ENCODE measurements around the gene MAP3K21. TPM values are rescaled to one million over a fixed set of nuclear protein-coding genes. Genes with fewer than 3 reads are reported as not detected.

MAP3K21 gene
- total RNA-seq, 2 experiments from 2014 or later, result 1.9 to 2.2 TPM

GRCh38 chr1:233300326-233300725 is 27.2 kb upstream of the MAP3K21 start:
- H3K36me3 Mint-ChIP-seq, result no peaks in the 10 kb centered on the region
- no peaks in the 10 kb centered on the region for H3K9me3 Mint-ChIP-seq (ENCODE audit: low read depth)
- peaks cover 3% of the 10 kb centered on the region for H3K27me3 Mint-ChIP-seq
- CTCF ChIA-PET, result no interaction called here
- peaks cover 5% of the 10 kb centered on the region for H3K4me1 Mint-ChIP-seq
- H3K27ac Mint-ChIP-seq, result no peak overlapping the region
- DNase-seq (no peak), ATAC-seq (no peak)
- H3K4me3 Mint-ChIP-seq, result no peak overlapping the region

GRCh38 chr1:233304489-233305102 is 22.9 kb upstream of the MAP3K21 start:
- Mint-ChIP-seq H3K9me3 (ENCODE audit: low read depth) (no peaks in the 10 kb centered on the region), H3K4me1 (peaks cover 2% of the 10 kb centered on the region), H3K4me3 (no peak overlapping the region), H3K27ac (no peak overlapping the region), H3K36me3 (no peaks in the 10 kb centered on the region), H3K27me3 (peaks cover 15% of the 10 kb centered on the region)
- no peak for DNase-seq
- no peak for ATAC-seq
- CTCF ChIA-PET, result interaction anchor here (0.6 to 3.0 kb wide), 13 partner anchors 8 to 809 kb away, joined by 3 to 17 read pairs (median 3); partner anchors contain the start of genes MAP3K21 and PCNX2

- CTCF ChIA-PET, result no interaction called here
- no peak for DNase-seq
- H3K36me3 Mint-ChIP-seq, result no peaks in the 10 kb centered on the region
- H3K27ac Mint-ChIP-seq, result no peak overlapping the region
- H3K9me3 Mint-ChIP-seq (ENCODE audit: low read depth), result no peaks in the 10 kb centered on the region
- H3K4me1 Mint-ChIP-seq, result no peaks in the 10 kb centered on the region
- H3K4me3 Mint-ChIP-seq, result no peak overlapping the region
- no peak for ATAC-seq
- peaks cover 28% of the 10 kb centered on the region for H3K27me3 Mint-ChIP-seq
Observed at GRCh38 chr1:233313434-233314155, 13.9 kb upstream of the MAP3K21 start.

GRCh38 chr1:233315718-233316301 is 11.7 kb upstream of the MAP3K21 start:
- no peak for DNase-seq
- Mint-ChIP-seq H3K27me3 (peaks cover 42% of the 10 kb centered on the region), H3K27ac (no peak overlapping the region), H3K4me1 (no peaks in the 10 kb centered on the region), H3K36me3 (no peaks in the 10 kb centered on the region), H3K9me3 (ENCODE audit: low read depth) (no peaks in the 10 kb centered on the region), H3K4me3 (no peak overlapping the region)
- CTCF ChIA-PET, result interaction anchor here (2.8 kb wide), 1 partner anchor 10 kb away, joined by 17 read pairs; no protein-coding TSS in a partner anchor
- no peak for ATAC-seq

GRCh38 chr1:233316473-233316872 is 11.1 kb upstream of the MAP3K21 start:
- DNase-seq, result no peak
- no peak for ATAC-seq
- no peaks in the 10 kb centered on the region for H3K4me1 Mint-ChIP-seq
- H3K9me3 Mint-ChIP-seq (ENCODE audit: low read depth), result no peaks in the 10 kb centered on the region
- H3K27me3 Mint-ChIP-seq, result peaks cover 42% of the 10 kb centered on the region
- no peak overlapping the region for H3K27ac Mint-ChIP-seq
- CTCF ChIA-PET, result interaction anchor here (2.8 kb wide), 1 partner anchor 11 kb away, joined by 17 read pairs; no protein-coding TSS in a partner anchor
- H3K4me3 Mint-ChIP-seq, result no peak overlapping the region
- no peaks in the 10 kb centered on the region for H3K36me3 Mint-ChIP-seq

- CTCF ChIA-PET, result interaction anchor here (0.9 kb wide), 1 partner anchor 14 kb away, joined by 5 read pairs; no protein-coding TSS in a partner anchor
- Mint-ChIP-seq H3K9me3 (ENCODE audit: low read depth) (no peaks in the 10 kb centered on the region), H3K36me3 (no peaks in the 10 kb centered on the region), H3K27me3 (peaks cover 43% of the 10 kb centered on the region), H3K27ac (no peak overlapping the region), H3K4me3 (no peak overlapping the region), H3K4me1 (no peaks in the 10 kb centered on the region)
- no peak for DNase-seq
- ATAC-seq, result no peak
Observed at GRCh38 chr1:233319272-233319671, 8.3 kb upstream of the MAP3K21 start.

GRCh38 chr1:233320023-233320422 is 7.5 kb upstream of the MAP3K21 start:
- H3K36me3 Mint-ChIP-seq, result no peaks in the 10 kb centered on the region
- no peaks in the 10 kb centered on the region for H3K4me1 Mint-ChIP-seq
- DNase-seq (no peak), ATAC-seq (no peak)
- H3K9me3 Mint-ChIP-seq (ENCODE audit: low read depth), result no peaks in the 10 kb centered on the region
- no peak overlapping the region for H3K27ac Mint-ChIP-seq
- CTCF ChIA-PET, result no interaction called here
- peaks cover 39% of the 10 kb centered on the region for H3K27me3 Mint-ChIP-seq
- H3K4me3 Mint-ChIP-seq, result no peak overlapping the region

- DNase-seq (no peak), ATAC-seq (no peak)
- H3K36me3 Mint-ChIP-seq, result no peaks in the 10 kb centered on the region
- H3K4me1 Mint-ChIP-seq, result peaks cover 1% of the 10 kb centered on the region
- no peak overlapping the region for H3K4me3 Mint-ChIP-seq
- CTCF ChIA-PET, result interaction anchor here (0.6 to 1.1 kb wide), 2 partner anchors 19 to 35 kb away, joined by 3 read pairs; no protein-coding TSS in a partner anchor
- peaks cover 28% of the 10 kb centered on the region for H3K27me3 Mint-ChIP-seq
- H3K9me3 Mint-ChIP-seq (ENCODE audit: low read depth), result no peaks in the 10 kb centered on the region
- H3K27ac Mint-ChIP-seq, result no peak overlapping the region
Observed at GRCh38 chr1:233323718-233324117, 3.8 kb upstream of the MAP3K21 start.

GRCh38 chr1:233326319-233326718 is 1.2 kb upstream of the MAP3K21 start:
- H3K9me3 Mint-ChIP-seq (ENCODE audit: low read depth), result no peaks in the 10 kb centered on the region
- DNase-seq (no peak), ATAC-seq (no peak)
- peaks cover 8% of the 10 kb centered on the region for H3K4me1 Mint-ChIP-seq
- H3K27me3 Mint-ChIP-seq, result peaks cover 24% of the 10 kb centered on the region
- H3K27ac Mint-ChIP-seq, result no peak overlapping the region
- no peaks in the 10 kb centered on the region for H3K36me3 Mint-ChIP-seq
- CTCF ChIA-PET, result no interaction called here
- no peak overlapping the region for H3K4me3 Mint-ChIP-seq

- peaks cover 24% of the 10 kb centered on the region for H3K27me3 Mint-ChIP-seq
- H3K27ac Mint-ChIP-seq, result no peak overlapping the region
- H3K36me3 Mint-ChIP-seq, result no peaks in the 10 kb centered on the region
- CTCF ChIA-PET, result no interaction called here
- H3K4me3 Mint-ChIP-seq, result peak overlapping the region; percentile 69
- no peaks in the 10 kb centered on the region for H3K9me3 Mint-ChIP-seq (ENCODE audit: low read depth)
- DNase-seq (peak; percentile 94), ATAC-seq (peak; percentile 94)
- peaks cover 8% of the 10 kb centered on the region for H3K4me1 Mint-ChIP-seq
Observed at GRCh38 chr1:233326811-233327650, 493 bp upstream of the MAP3K21 start.

- Mint-ChIP-seq H3K27ac (no peak overlapping the region), H3K4me3 (peak overlapping the region; percentile 65), H3K27me3 (peaks cover 20% of the 10 kb centered on the region), H3K9me3 (ENCODE audit: low read depth) (no peaks in the 10 kb centered on the region), H3K4me1 (peaks cover 8% of the 10 kb centered on the region), H3K36me3 (peaks cover 1% of the 10 kb centered on the region)
- DNase-seq (peak; percentile 42), ATAC-seq (peak; percentile 15)
- CTCF ChIA-PET, result interaction anchor here (0.8 to 1.9 kb wide), 2 partner anchors 23 to 36 kb away, joined by 4 to 8 read pairs; no protein-coding TSS in a partner anchor
Observed at GRCh38 chr1:233328142-233328921, 808 bp downstream of the MAP3K21 start.

GRCh38 chr1:233331676-233332519 is 4.4 kb downstream of the MAP3K21 start:
- ATAC-seq (no peak), DNase-seq (no peak)
- Mint-ChIP-seq H3K4me1 (peaks cover 8% of the 10 kb centered on the region), H3K27me3 (peaks cover 19% of the 10 kb centered on the region), H3K36me3 (peaks cover 1% of the 10 kb centered on the region), H3K9me3 (ENCODE audit: low read depth) (no peaks in the 10 kb centered on the region), H3K27ac (no peak overlapping the region), H3K4me3 (no peak overlapping the region)
- CTCF ChIA-PET, result interaction anchor here (1.0 kb wide), 1 partner anchor 27 kb away, joined by 3 read pairs; no protein-coding TSS in a partner anchor

Data from activated CD8-positive, alpha-beta memory T cell treated with anti-CD3 and anti-CD28 coated beads, Interleukin-2, amount 10 ng/mL, durations not matched to agents 7 days and 5 days (primary cell).